ENCODE results near the gene PCK1.
A peak's percentile ranks its signal among the peaks of the same experiment; 100 is the strongest.

Gene PCK1

DNA sequence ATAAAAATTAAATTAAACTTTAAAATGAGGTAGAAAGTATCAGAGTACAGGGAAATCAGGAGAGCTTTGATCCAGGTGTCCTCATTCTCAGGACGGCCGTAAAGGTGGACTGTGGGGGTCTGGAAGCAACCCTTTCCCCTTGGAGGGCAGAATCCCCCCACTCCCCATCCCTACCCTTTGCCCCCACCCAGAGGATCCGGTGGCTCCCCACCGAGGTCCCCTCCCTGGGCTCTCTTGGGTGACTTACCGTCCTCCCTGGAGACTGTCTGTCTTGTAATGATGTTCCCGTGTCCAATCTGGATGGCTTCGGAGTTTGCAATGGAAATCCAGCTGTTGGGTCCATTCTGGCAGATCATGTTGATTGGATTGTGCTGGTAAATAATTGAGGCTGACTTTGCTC lies 52.0 kb downstream of the PCK1 start:
- ChIA-PET POLR2A (no interaction called here), CTCF (interaction anchor here (1.4 kb wide), 1 partner anchor 10 kb away, joined by 5 read pairs; no protein-coding TSS in a partner anchor)
- DNase-seq (ENCODE audit: extremely low spot score): peak; percentile 6
- TF ChIP-seq, protein P1, sequence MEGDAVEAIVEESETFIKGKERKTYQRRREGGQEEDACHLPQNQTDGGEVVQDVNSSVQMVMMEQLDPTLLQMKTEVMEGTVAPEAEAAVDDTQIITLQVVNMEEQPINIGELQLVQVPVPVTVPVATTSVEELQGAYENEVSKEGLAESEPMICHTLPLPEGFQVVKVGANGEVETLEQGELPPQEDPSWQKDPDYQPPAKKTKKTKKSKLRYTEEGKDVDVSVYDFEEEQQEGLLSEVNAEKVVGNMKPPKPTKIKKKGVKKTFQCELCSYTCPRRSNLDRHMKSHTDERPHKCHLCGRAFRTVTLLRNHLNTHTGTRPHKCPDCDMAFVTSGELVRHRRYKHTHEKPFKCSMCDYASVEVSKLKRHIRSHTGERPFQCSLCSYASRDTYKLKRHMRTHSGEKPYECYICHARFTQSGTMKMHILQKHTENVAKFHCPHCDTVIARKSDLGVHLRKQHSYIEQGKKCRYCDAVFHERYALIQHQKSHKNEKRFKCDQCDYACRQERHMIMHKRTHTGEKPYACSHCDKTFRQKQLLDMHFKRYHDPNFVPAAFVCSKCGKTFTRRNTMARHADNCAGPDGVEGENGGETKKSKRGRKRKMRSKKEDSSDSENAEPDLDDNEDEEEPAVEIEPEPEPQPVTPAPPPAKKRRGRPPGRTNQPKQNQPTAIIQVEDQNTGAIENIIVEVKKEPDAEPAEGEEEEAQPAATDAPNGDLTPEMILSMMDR (IDR thresholded peaks at IDR 0.05; ENCODE audit: control extremely low read depth, extremely low read depth, low read depth, missing control alignments): no peak

DNA sequence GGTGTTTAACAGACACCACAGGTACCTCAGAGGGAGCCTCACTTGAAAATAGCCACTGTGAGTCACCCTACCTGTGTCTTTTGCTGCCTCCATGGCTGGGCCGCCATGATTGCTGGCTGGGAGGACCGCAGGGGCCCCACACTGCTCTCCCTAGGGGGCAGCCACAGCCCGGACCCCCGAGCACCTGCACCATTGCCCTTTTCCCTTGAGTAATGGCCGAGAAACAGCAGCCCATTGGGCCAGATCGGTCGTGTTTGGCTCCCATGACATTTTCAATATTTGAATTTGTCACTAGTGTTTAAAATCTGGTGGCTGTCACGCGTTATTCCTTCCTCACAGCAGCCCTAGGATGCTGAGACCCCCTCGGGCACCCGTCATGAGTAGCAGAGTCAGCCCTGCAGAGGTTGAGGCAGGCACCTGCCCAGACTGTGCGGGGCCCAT lies 52.6 kb downstream of the PCK1 start:
- ChIA-PET CTCF (interaction anchor here (1.4 kb wide), 1 partner anchor 9 kb away, joined by 5 read pairs; no protein-coding TSS in a partner anchor), POLR2A (no interaction called here)
- TF ChIP-seq, protein P1 (IDR thresholded peaks at IDR 0.05; ENCODE audit: control extremely low read depth, extremely low read depth, low read depth, missing control alignments): no peak
- peak; percentile 3 for DNase-seq (ENCODE audit: extremely low spot score)

DNA sequence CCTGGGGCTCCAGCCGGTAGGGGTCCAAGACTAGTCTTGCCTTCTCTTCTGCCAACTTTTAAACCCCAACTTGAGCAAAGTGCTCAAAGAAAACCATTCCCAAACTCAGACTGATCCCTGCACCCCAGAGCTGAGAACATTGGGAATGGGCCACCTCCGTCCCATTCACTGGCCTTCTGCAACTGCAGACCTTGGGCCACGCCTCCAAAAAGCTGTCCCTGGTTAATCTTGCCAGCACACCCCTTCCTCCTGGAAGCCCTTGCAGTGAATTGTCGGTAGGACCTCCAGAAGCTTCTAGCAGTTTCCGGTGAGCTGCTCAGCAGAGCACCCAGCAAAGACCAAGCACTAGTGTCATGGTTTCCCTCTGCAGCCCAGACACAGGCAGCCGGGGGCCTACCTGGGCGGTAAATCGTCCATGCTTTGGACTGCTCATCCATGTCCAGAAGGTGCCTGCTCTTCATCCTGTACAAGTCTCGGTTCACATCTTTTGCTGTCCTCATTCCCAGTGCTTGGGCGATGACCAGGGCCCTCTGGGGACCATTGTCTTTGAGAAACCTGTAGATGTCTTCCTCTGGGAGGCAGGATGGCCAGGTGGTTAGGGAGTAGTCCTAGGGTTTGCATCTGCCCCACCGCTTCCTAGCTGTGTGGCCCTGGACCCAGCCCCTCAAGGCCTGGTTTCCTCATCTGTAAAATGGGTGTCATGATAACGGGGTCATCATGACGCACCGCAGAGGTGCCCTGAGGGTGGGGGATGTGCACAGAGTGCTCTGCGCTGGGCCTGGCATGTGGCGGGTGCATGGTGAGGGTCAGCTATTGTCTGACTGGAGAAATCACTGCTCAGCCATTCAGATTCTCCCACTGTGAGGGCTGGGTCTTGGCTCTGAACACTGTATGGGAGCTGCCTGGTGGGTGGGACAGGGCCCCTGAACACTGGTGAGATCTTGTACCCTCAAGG lies 53.9 kb downstream of the PCK1 start:
- POLR2A ChIA-PET: no interaction called here

DNA sequence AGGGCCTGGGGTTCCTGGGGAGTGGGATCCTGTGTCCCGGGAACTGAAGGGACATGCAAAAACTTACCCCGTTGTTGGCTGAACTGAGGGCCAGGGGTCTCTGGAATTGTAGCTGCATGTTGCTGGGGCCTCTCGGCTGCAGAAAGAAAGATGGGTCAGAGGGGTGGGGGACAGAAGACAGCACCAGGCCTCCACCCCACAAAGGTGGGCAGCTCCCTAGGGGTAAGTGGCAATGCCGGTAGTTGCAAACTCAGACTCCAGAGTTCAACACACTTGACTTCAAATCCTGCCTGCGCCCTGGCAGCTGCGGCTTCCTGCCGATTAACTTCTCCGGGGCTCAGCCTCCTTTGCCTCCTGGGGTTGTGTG lies 54.5 kb downstream of the PCK1 start:
- POLR2A ChIA-PET: no interaction called here
- TF ChIP-seq, protein P1 (IDR thresholded peaks at IDR 0.05; ENCODE audit: control extremely low read depth, extremely low read depth, low read depth, missing control alignments): no peak
- peak; percentile 1 for DNase-seq (ENCODE audit: extremely low spot score)
- CTCF ChIA-PET: interaction anchor here (0.8 to 1.3 kb wide), 7 partner anchors 10 to 594 kb away, joined by 3 to 4 read pairs (median 3); no protein-coding TSS in a partner anchor

More for the DNA sequence above, 53.9 kb downstream of the PCK1 start:
- peak; percentile 3 for DNase-seq (ENCODE audit: extremely low spot score)
- CTCF ChIA-PET: interaction anchor here (0.8 to 1.3 kb wide), 5 partner anchors 13 to 595 kb away, joined by 3 to 4 read pairs (median 3); no protein-coding TSS in a partner anchor
- TF ChIP-seq, protein P1 (IDR thresholded peaks at IDR 0.05; ENCODE audit: control extremely low read depth, extremely low read depth, low read depth, missing control alignments): no peak

DNA sequence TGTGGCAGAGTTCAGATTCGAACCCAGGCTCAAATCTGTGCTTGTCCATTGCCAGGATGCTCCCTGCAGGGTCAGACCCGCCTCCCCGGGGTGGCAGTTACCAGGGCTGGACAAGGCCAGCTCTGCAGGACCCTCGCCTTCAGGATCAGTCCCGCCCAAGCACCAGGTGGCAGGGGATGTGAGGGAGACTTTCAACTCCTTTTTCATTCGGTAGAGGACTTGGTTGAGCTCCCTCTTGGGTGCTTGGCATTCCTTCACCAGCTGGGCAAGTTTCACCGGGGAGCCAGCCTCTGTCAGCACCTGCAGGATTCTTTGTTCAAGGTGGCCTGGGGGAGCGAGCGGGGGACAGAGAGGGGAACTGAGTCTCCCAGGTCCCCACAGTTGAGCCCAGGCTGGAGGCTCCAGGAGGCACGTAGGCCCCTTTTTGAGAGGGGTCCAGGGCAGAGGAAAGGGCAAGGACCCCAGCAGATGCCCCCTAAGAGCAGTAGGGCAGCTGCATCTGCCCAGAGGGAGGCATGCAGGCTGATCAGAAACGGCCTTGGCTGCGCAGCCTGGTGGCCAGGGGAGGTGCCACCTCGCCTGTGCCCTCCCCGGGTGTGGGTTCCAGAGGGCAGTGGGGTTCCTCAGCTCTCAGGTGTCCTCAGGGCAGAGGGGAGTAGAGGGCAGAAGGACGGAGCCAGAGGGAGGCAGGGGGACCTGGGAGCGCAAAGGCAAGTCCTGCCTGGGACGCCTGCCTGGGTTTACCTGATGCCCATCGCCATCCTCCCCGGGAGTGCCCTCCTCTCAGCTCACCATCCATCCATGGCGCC lies 55.4 kb downstream of the PCK1 start:
- POLR2A ChIA-PET: no interaction called here
- TF ChIP-seq, protein P1 (IDR thresholded peaks at IDR 0.05; ENCODE audit: control extremely low read depth, extremely low read depth, low read depth, missing control alignments): no peak
- CTCF ChIA-PET: interaction anchor here (1.0 to 1.3 kb wide), 6 partner anchors 10 to 38 kb away, joined by 3 to 4 read pairs (median 3); no protein-coding TSS in a partner anchor
- peak; percentile 2 for DNase-seq (ENCODE audit: extremely low spot score)

Data from GM10248 (cell line).